ENCODE measurements around the gene NCOA7. TPM values are rescaled to one million over a fixed set of nuclear protein-coding genes. Genes with fewer than 3 reads are reported as not detected.
"Not testable (repeated sequence)": the region's sequence is repeated elsewhere in the genome, so short reads cannot be mapped to it uniquely, and the experiment has no call there.

The NCOA7 gene
- total RNA-seq, 1 donor from 2014 or later, result 26.2 TPM

DNA sequence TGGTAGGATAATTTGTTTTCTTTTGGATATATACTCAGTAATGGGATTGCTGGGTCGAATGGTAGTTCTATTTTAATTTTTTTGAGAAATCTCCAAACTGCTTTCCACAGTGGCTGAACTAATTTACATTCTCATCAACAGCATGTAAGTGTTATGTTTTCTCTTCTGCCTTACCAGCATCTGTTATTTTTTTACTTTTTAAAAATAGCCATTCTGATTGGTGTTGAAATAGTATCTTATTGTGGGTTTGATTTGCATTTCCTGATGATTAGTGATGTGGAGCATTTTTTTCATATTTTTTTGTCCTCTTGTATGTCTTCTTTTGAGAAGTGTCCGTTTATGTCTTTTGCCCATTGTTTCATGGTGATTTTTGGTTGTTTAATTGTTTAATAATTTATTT is 177.7 kb downstream of the NCOA7 start:
- Mint-ChIP-seq H3K27me3 (ENCODE audit: unreplicated experiment) (peaks cover 2% of the 10 kb centered on the region), H3K4me3 (ENCODE audit: unreplicated experiment) (no peak overlapping the region), H3K4me1 (ENCODE audit: unreplicated experiment) (no peaks in the 10 kb centered on the region), H3K9me3 (ENCODE audit: unreplicated experiment) (no peaks in the 10 kb centered on the region), H3K36me3 (ENCODE audit: low read depth, unreplicated experiment) (no peaks in the 10 kb centered on the region), H3K27ac (ENCODE audit: unreplicated experiment) (no peak overlapping the region)
- no peak for DNase-seq (ENCODE audit: low spot score)
- TF ChIP-seq, protein P1, sequence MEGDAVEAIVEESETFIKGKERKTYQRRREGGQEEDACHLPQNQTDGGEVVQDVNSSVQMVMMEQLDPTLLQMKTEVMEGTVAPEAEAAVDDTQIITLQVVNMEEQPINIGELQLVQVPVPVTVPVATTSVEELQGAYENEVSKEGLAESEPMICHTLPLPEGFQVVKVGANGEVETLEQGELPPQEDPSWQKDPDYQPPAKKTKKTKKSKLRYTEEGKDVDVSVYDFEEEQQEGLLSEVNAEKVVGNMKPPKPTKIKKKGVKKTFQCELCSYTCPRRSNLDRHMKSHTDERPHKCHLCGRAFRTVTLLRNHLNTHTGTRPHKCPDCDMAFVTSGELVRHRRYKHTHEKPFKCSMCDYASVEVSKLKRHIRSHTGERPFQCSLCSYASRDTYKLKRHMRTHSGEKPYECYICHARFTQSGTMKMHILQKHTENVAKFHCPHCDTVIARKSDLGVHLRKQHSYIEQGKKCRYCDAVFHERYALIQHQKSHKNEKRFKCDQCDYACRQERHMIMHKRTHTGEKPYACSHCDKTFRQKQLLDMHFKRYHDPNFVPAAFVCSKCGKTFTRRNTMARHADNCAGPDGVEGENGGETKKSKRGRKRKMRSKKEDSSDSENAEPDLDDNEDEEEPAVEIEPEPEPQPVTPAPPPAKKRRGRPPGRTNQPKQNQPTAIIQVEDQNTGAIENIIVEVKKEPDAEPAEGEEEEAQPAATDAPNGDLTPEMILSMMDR (IDR thresholded peaks at IDR 0.05; ENCODE audit: unreplicated experiment), result no peak

DNA sequence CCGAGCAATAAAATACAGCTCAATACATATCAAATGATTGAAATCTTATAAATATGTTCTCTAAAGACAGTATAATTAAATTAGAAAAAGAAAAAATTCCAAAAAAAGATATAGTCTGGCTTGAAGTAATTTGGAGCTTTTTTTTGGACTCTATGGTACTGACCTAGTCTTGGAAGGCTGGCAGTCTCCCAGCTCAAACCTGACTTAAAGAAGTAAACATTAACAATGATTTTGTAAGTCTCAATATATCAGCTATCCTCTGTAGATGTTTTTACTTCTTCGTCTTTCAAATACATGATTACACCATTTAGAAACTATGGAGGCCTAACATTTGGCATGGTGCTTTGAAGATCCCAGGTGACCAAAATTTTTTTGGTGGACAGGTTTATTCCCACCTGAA is 180.0 kb downstream of the NCOA7 start:
- TF ChIP-seq, protein P1 (IDR thresholded peaks at IDR 0.05; ENCODE audit: unreplicated experiment), result no peak
- Mint-ChIP-seq H3K27ac (ENCODE audit: unreplicated experiment) (no peak overlapping the region), H3K4me3 (ENCODE audit: unreplicated experiment) (no peak overlapping the region), H3K36me3 (ENCODE audit: low read depth, unreplicated experiment) (no peaks in the 10 kb centered on the region), H3K4me1 (ENCODE audit: unreplicated experiment) (no peaks in the 10 kb centered on the region), H3K9me3 (ENCODE audit: unreplicated experiment) (no peaks in the 10 kb centered on the region), H3K27me3 (ENCODE audit: unreplicated experiment) (peaks cover 3% of the 10 kb centered on the region)
- DNase-seq (ENCODE audit: low spot score), result no peak

DNA sequence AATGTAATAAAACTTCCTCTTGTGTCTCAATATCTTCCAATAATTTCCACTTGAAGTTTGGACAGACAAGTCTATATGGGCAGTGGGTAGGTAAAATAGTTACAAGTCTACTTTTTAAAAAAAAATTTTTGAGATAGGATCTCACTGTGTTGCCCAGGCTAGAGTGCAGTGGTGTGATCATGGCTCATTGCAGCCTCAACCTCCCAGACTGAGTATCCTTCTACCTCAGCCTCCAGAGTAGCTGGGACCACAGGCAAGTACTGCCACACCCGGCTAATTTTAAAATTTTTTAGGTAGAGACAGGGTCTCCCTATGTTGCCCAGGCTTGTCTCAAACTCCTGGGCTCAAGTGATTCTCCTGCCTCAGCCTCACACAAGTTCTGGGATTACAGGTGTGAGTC is 181.7 kb downstream of the NCOA7 start:
- not testable (repeated sequence) for H3K27me3 Mint-ChIP-seq (ENCODE audit: unreplicated experiment); DNase-seq (ENCODE audit: low spot score); H3K36me3 Mint-ChIP-seq (ENCODE audit: low read depth, unreplicated experiment); H3K9me3 Mint-ChIP-seq (ENCODE audit: unreplicated experiment); H3K27ac Mint-ChIP-seq (ENCODE audit: unreplicated experiment); H3K4me1 Mint-ChIP-seq (ENCODE audit: unreplicated experiment); H3K4me3 Mint-ChIP-seq (ENCODE audit: unreplicated experiment)

DNA sequence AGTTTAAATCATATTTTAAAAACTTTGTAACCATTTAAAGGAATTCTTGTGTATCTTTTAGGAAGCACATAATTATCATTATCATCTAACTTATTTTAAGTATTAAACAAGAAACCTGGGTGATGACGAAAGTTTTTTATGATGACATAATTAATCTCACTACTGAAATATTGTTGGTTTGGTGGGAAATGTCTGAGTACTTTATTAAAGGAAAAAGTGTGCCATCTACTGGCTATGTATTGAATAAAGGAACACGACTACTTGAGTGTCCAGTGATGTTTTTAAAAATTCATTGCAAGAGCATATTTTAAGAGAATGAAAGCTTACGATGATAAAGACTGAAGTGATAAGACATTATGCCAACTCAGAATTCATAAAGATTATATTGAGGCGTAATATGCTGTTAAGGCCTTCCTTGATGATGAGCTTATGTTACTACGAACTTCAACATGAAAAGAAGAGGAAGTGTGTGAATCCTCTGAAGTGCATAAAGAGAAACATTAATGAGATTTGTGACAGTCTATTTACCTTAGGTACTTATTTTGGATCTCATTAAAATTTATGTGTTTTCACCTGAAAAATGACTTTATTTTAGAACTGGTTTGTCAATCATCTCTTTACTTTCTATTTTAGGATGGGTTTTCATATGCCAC is 183.6 kb downstream of the NCOA7 start:
- Mint-ChIP-seq H3K27ac (ENCODE audit: unreplicated experiment) (no peak overlapping the region), H3K4me1 (ENCODE audit: unreplicated experiment) (no peaks in the 10 kb centered on the region), H3K4me3 (ENCODE audit: unreplicated experiment) (no peak overlapping the region), H3K27me3 (ENCODE audit: unreplicated experiment) (peaks cover 1% of the 10 kb centered on the region), H3K36me3 (ENCODE audit: low read depth, unreplicated experiment) (no peaks in the 10 kb centered on the region), H3K9me3 (ENCODE audit: unreplicated experiment) (no peaks in the 10 kb centered on the region)
- TF ChIP-seq, protein P1 (IDR thresholded peaks at IDR 0.05; ENCODE audit: unreplicated experiment), result peak; percentile 60
- DNase-seq (ENCODE audit: low spot score), result no peak

DNA sequence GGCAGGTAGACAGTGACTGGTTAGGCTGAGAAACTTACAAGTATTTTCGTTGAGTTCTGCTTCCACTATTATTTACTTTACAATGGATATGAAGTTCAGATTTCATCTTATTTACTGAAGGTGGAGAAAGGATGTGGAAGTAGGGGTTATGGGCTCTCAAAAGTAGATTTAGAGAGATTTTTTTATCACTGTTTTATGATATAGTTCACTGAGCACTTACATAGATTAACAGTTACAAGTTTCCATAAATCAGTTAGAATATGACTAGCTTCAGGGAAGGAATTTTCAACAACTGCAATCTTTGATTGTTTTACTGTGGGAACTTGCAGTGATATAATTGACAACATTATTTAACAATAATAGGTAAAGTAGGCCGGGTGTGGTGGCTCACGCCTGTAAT is 188.3 kb downstream of the NCOA7 start:
- H3K36me3 Mint-ChIP-seq (ENCODE audit: low read depth, unreplicated experiment), result no peaks in the 10 kb centered on the region
- no peak overlapping the region for H3K27ac Mint-ChIP-seq (ENCODE audit: unreplicated experiment)
- TF ChIP-seq, protein P1 (IDR thresholded peaks at IDR 0.05; ENCODE audit: unreplicated experiment), result no peak
- H3K9me3 Mint-ChIP-seq (ENCODE audit: unreplicated experiment), result no peaks in the 10 kb centered on the region
- no peak for DNase-seq (ENCODE audit: low spot score)
- no peaks in the 10 kb centered on the region for H3K4me1 Mint-ChIP-seq (ENCODE audit: unreplicated experiment)
- H3K27me3 Mint-ChIP-seq (ENCODE audit: unreplicated experiment), result no peaks in the 10 kb centered on the region
- no peak overlapping the region for H3K4me3 Mint-ChIP-seq (ENCODE audit: unreplicated experiment)

Other genes with a start within 250 kb of the NCOA7 start
- 82.7 TPM for gene HEY2, start 41.3 kb upstream of the NCOA7 start, total RNA-seq (ENCODE audit: unreplicated experiment)
- gene HINT3, start 165.8 kb downstream of the NCOA7 start, total RNA-seq (ENCODE audit: unreplicated experiment), result 12.3 TPM
- 9.6 TPM for gene TRMT11, start 195.6 kb downstream of the NCOA7 start, total RNA-seq (ENCODE audit: unreplicated experiment)

Data from endothelial cell (in vitro differentiated cells).